Neural crest cell (in vitro differentiated cells): ENCODE measurements around the gene ZCCHC14. TPM values are rescaled to one million over a fixed set of nuclear protein-coding genes. Genes with fewer than 3 reads are reported as not detected.
A peak's percentile ranks its signal among the peaks of the same experiment; 100 is the strongest.

Experiments
- DNase-seq: peaks from one replicate; pipeline ENCODE4 v3.0.0; 2021; ENCODE audit warnings: low read depth, mixed read lengths, low spot score
- H3K27ac Mint-ChIP-seq: one replicate; pipeline ENCODE4 v1.8.0; 2021; ENCODE audit warnings: mild to moderate bottlenecking, mixed read lengths; ENCODE audit not compliant: unreplicated experiment
- H3K27me3 Mint-ChIP-seq: 2 replicates; pipeline ENCODE4 v1.8.0; 2021; ENCODE audit warnings: low read depth, mild to moderate bottlenecking, mixed read lengths
- H3K36me3 Mint-ChIP-seq: 2 replicates; pipeline ENCODE4 v1.8.0; 2021; ENCODE audit warnings: low read depth, mild to moderate bottlenecking, mixed read lengths
- H3K4me1 Mint-ChIP-seq: 2 replicates; pipeline ENCODE4 v1.8.0; 2021; ENCODE audit warnings: mixed read lengths
- H3K4me3 Mint-ChIP-seq: one replicate; pipeline ENCODE4 v1.8.0; 2021; ENCODE audit warnings: mild to moderate bottlenecking, mixed read lengths
- H3K9me3 Mint-ChIP-seq: 2 replicates; pipeline ENCODE4 v1.8.0; 2021; ENCODE audit warnings: mixed read lengths
- CTCF ChIP-seq: fragments of 200-600 bp; sonication (generic); conservative IDR thresholded peaks from 2 replicates; pipeline ENCODE4 v1.5.0; 2021; ENCODE audit warnings: antibody characterized with exemption, mild to moderate bottlenecking
- total RNA-seq: library from RNA; stranded (reverse); gene quantifications from 2 replicates; pipeline ENCODE4 v1.2.1, GENCODE V29; 2021

Gene ZCCHC14
- total RNA-seq, 1 donor from 2014 or later = 45.5 TPM

DNA sequence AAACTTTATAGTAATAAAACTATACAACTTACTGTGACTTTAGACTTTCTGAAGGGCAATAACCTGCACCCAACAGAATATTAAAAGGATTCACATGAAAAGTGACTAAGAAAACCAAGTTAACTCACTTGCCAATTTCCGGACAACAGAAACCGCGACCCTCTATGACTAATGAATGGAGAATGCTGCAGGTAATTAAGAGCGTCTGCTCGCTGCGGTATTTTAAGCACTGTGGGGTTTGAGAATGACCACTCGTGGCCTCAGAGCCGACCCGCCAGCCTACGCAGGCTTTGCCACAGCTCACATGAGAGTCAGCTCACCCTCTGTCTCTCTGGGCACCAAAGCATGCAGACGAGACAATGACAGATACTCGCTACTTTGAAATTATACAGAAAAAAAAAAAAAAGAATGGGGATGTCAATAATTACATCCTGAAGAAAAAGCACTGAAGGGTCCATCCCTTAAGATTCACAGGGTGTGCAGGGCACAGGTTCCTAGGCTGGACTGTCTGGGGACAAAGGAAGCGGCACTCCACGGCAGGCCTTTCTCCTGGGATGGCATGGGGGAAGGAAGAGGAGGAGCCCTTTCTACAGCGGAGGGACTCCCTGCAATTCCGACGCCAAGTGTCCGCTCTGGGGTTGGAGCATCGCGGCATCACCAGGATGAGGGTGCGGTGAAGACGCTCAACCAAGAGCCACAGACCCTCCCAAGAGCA, 35.0 kb downstream of the ZCCHC14 start:
- Mint-ChIP-seq H3K27ac (peak overlapping the region; percentile 57), H3K4me3 (no peak overlapping the region), H3K4me1 (peaks cover 17% of the 10 kb centered on the region), H3K36me3 (no peaks in the 10 kb centered on the region), H3K9me3 (no peaks in the 10 kb centered on the region), H3K27me3 (no peaks in the 10 kb centered on the region)
- no peak for TF ChIP-seq CTCF
- no peak for DNase-seq

- DNase-seq = no peak
- no peak overlapping the region for H3K4me3 Mint-ChIP-seq
- no peaks in the 10 kb centered on the region for H3K27me3 Mint-ChIP-seq
- H3K4me1 Mint-ChIP-seq = peaks cover 17% of the 10 kb centered on the region
- peaks cover 2% of the 10 kb centered on the region for H3K36me3 Mint-ChIP-seq
- H3K9me3 Mint-ChIP-seq = no peaks in the 10 kb centered on the region
- H3K27ac Mint-ChIP-seq = no peak overlapping the region
- no peak for TF ChIP-seq CTCF
These were observed 35.7 kb downstream of the ZCCHC14 start for GRCh38 chr16:87457061-87457611.

DNA sequence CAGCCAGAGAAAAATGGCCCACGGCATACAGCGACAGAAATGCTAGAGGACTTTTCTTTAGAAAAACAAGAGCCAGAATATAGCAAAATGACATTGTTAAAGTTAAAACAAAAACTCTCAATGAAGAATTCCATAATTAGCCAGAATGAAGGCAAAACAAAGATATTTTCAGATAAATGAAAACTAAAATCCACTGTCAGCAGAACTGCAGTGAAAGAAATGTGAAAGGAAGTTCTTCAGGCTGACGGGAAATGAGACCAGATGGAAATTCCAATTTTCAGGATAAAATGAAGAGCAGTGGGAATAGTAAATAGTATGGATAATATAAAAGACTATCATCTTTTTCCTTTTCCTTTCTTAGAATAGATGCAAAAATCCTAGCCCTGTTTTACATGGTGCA, 38.4 kb downstream of the ZCCHC14 start:
- Mint-ChIP-seq H3K4me1 (peaks cover 12% of the 10 kb centered on the region), H3K9me3 (no peaks in the 10 kb centered on the region), H3K4me3 (no peak overlapping the region), H3K36me3 (peaks cover 3% of the 10 kb centered on the region), H3K27ac (no peak overlapping the region), H3K27me3 (no peaks in the 10 kb centered on the region)
- DNase-seq = no peak
- no peak for TF ChIP-seq CTCF

- Mint-ChIP-seq H3K4me3 (no peak overlapping the region), H3K36me3 (peaks cover 6% of the 10 kb centered on the region), H3K27me3 (no peaks in the 10 kb centered on the region), H3K4me1 (peaks cover 12% of the 10 kb centered on the region), H3K9me3 (no peaks in the 10 kb centered on the region), H3K27ac (peak overlapping the region; percentile 35)
- TF ChIP-seq CTCF = no peak
- no peak for DNase-seq
These were observed 39.5 kb downstream of the ZCCHC14 start for GRCh38 chr16:87453326-87453725.

- no peaks in the 10 kb centered on the region for H3K27me3 Mint-ChIP-seq
- peaks cover 12% of the 10 kb centered on the region for H3K4me1 Mint-ChIP-seq
- no peak overlapping the region for H3K4me3 Mint-ChIP-seq
- no peak for TF ChIP-seq CTCF
- H3K27ac Mint-ChIP-seq = no peak overlapping the region
- H3K9me3 Mint-ChIP-seq = no peaks in the 10 kb centered on the region
- peaks cover 14% of the 10 kb centered on the region for H3K36me3 Mint-ChIP-seq
- DNase-seq = no peak
These were observed 41.1 kb downstream of the ZCCHC14 start for GRCh38 chr16:87451563-87452210.
